GM12878 (cell line): ENCODE results near the gene FHOD3. TPM values are rescaled to one million over a fixed set of nuclear protein-coding genes. Genes with fewer than 3 reads are reported as not detected.

Experiments used
- ATF7 ChIP-seq: fragments of 450-650 bp; IDR thresholded peaks from 2 replicates; pipeline ENCODE4 v1.6.1; 2016; ENCODE audit warnings: low read depth, mild to moderate bottlenecking
- BMI1 ChIP-seq: fragments of 450-650 bp; IDR thresholded peaks from 2 replicates; pipeline ENCODE4 v1.6.1; 2016; ENCODE audit warnings: mild to moderate bottlenecking, moderate library complexity, borderline replicate concordance
- HDGF ChIP-seq: fragments of 450-650 bp; IDR thresholded peaks from 2 replicates; pipeline ENCODE4 v1.6.1; 2016; ENCODE audit warnings: antibody characterized with exemption
- IKZF2 ChIP-seq, 2 experiments: fragments of 450-650 bp; IDR thresholded peaks; 2 replicates each; pipeline ENCODE4 v1.6.1; 2017; ENCODE audit warnings: mild to moderate bottlenecking in 2 of 2, moderate library complexity in 2 of 2
- KDM1A ChIP-seq: fragments of 200-600 bp; sonication (generic); IDR thresholded peaks from 2 replicates; pipeline ENCODE4 v1.6.1; 2016; ENCODE audit warnings: borderline replicate concordance
- PAX8 ChIP-seq: fragments of 450-650 bp; IDR thresholded peaks from 2 replicates; pipeline ENCODE4 v1.6.1; 2017; ENCODE audit warnings: mild to moderate bottlenecking, moderate library complexity
- RELB ChIP-seq: fragments of 450-650 bp; IDR thresholded peaks from 2 replicates; pipeline ENCODE4 v1.6.1; 2017; ENCODE audit warnings: low read depth, mild to moderate bottlenecking, moderate library complexity
- SMARCA5 ChIP-seq: fragments of 450-650 bp; IDR thresholded peaks from 2 replicates; pipeline ENCODE4 v1.6.1; 2017; ENCODE audit warnings: mild to moderate bottlenecking
- TCF12 ChIP-seq: IDR thresholded peaks from 2 replicates; pipeline ENCODE4 v1.6.1; 2011; ENCODE audit warnings: low read depth, mild to moderate bottlenecking, low read length
- polyA plus RNA-seq, 11 experiments: library from polyadenylated mRNA; depleted of rRNA in 4 of 11; unstranded in 6 of 11; stranded (reverse) in 5 of 11; fragments of >200 nt; fragmentation: Nextera tagmentation in 4 of 11; fragmentation: Illumina TruSeq in 1 of 11; extraction: Ambion mirVana in 4 of 11; extraction: Trizol in 1 of 11; gene quantifications; 1 replicate in 1 of 11; 2 replicates in 10 of 11; pipeline versions ENCODE4 v1.2.1 to v1.2.3, GENCODE V29; 2011 to 2016; ENCODE audit warnings: inconsistent platforms in 2 of 11, missing spikeins in 2 of 11, low read depth in 1 of 11
- total RNA-seq, 4 experiments: library from RNA; depleted of rRNA in 3 of 4; stranded (reverse); fragments of >200 nt in 3 of 4; fragmentation: Illumina TruSeq in 1 of 4; extraction: Trizol in 1 of 4; gene quantifications; 2 replicates each; pipeline versions ENCODE4 v1.2.1 to v1.2.3, GENCODE V29; 2013 to 2021
- TF ChIP-seq, protein P1 (sequence below): fragments of 450-650 bp; formaldehyde crosslinking; IDR thresholded peaks from 2 replicates; pipeline ENCODE4 v1.4.0; 2022; ENCODE audit warnings: mild to moderate bottlenecking, moderate library complexity

The FHOD3 gene
- total and polyA plus RNA-seq, 10 of the 15 experiments (the other 5 are each of a cell fraction or from before 2014, with no cell fraction given), result 0.77 to 26.7 (median 10.4) TPM

DNA sequence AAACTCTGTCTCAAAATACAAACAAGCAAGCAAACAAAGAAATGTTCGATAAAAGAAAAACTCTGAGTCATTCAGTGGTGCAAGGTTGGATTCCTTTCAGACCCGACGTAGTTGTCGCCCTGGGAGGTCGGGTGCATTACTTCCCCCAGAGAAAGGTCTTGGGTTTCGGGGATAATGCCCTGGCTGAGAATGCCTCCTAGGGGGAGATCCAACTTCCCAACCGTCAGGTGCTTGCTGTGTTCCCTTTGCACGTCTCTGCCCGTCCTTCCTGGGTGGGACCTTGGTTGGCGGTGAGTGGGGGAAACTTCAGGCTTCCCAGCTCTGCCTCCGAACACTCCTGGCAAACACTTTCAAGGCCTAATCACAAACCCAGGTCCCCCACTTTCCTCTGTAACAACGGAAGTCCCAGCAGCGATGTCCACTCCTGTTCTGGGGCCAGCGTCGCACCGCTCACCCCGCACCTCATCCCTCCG is 530.7 kb downstream of the FHOD3 start (continued):
- TF ChIP-seq SMARCA5 (0 out of 2 replicates have a peak, but pooled peaks have one; percentile 9), BMI1 (no peak), IKZF2 (IDR thresholded peaks at IDR 0.05) (peak; percentile 10 to 26; a peak in 1 of 4 replicates), KDM1A (no peak), TCF12 (no peak), HDGF (peak; percentile 66; the same call in 1 of the 2 replicates), ATF7 (0 out of 2 replicates have a peak, but pooled peaks have one; percentile 6), RELB (peak; percentile 20; the same call in 1 of the 2 replicates), PAX8 (no peak)
- TF ChIP-seq, protein P1, sequence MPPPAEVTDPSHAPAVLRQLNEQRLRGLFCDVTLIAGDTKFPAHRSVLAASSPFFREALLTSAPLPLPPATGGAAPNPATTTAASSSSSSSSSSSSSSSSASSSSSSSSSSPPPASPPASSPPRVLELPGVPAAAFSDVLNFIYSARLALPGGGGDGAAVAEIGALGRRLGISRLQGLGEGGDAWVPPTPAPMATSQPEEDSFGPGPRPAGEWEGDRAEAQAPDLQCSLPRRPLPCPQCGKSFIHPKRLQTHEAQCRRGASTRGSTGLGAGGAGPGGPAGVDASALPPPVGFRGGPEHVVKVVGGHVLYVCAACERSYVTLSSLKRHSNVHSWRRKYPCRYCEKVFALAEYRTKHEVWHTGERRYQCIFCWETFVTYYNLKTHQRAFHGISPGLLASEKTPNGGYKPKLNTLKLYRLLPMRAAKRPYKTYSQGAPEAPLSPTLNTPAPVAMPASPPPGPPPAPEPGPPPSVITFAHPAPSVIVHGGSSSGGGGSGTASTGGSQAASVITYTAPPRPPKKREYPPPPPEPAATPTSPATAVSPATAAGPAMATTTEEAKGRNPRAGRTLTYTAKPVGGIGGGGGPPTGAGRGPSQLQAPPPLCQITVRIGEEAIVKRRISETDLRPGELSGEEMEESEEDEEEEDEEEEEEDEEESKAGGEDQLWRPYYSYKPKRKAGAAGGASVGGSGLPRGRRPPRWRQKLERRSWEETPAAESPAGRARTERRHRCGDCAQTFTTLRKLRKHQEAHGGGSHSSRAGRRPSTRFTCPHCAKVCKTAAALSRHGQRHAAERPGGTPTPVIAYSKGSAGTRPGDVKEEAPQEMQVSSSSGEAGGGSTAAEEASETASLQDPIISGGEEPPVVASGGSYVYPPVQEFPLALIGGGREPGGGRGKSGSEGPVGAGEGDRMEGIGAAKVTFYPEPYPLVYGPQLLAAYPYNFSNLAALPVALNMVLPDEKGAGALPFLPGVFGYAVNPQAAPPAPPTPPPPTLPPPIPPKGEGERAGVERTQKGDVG (CRISPR knock-in tag), result no peak
